Adrenal gland (tissue), 5 donors: ENCODE data around the gene KIFC1.

Experiments used
- CTCF ChIP-seq, 6 experiments: fragments of 450-650 bp in 4 of 6; fragments of 200-600 bp in 2 of 6; sonication (generic) in 1 of 6; IDR thresholded peaks; 1 replicate in 5 of 6; 2 replicates in 1 of 6; pipeline versions ENCODE4 v1.5.1 to v1.8.0; 2016 to 2021; ENCODE audit warnings: antibody characterized with exemption in 6 of 6, mild to moderate bottlenecking in 2 of 6, moderate library complexity in 1 of 6
- POLR2A ChIP-seq, 2 donors: fragments of 450-650 bp; IDR thresholded peaks; one replicate each; pipeline ENCODE4 v1.6.1; 2017; ENCODE audit warnings: antibody characterized with exemption in 2 of 2, mild to moderate bottlenecking in 2 of 2, moderate library complexity in 1 of 2
- donor health status: DM: no; HTN: no; CAD: no.

- TF ChIP-seq POLR2A (IDR thresholded peaks at IDR 0.05) (peak in 1 of 2 donors; percentile 35), CTCF (IDR thresholded peaks at IDR 0.05) (peak in 1 of 6 experiments; percentile 5)
Observed at GRCh38 chr6:33417128-33417902, 25.7 kb downstream of the KIFC1 start.
